K562 (cell line): ENCODE measurements around the gene CCDC187. TPM values are rescaled to one million over a fixed set of nuclear protein-coding genes. Genes with fewer than 3 reads are reported as not detected.
A peak's percentile ranks its signal among the peaks of the same experiment; 100 is the strongest.

ENCODE experiments used
- ATAC-seq: fragments of 200-7000 bp; cut with Tn5 transposase; 3 replicates; pipeline ENCODE4 v1.9.1; 2020; ENCODE audit warnings: moderate library complexity
- BruUV-seq: library from RNA; stranded (reverse); fragments of 400-500 nt; replicated peaks from 2 replicates; lab custom pipeline; 2021; lab: Mats Ljungman, UMichigan
- CTCF ChIA-PET: fragments of 300-600 bp; formaldehyde crosslinking; extraction: SDS; loops from one replicate; lab custom pipeline; 2021; ENCODE audit warnings: low intra/inter-chr PET ratio; lab: Yijun Ruan, JAX
- POLR2A ChIA-PET: fragments of 300-600, 350-650 bp; sonication (Branson Sonifier 250); formaldehyde crosslinking; extraction: SDS; loops from one replicate; lab custom pipeline; 2021; ENCODE audit warnings: antibody characterized with exemption, inconsistent platforms; lab: Yijun Ruan, JAX
- DNase-seq, 4 experiments: peaks; one replicate each; pipeline versions ENCODE4 v3.0.0 to v3.0.0-alpha.2; 2011 to 2018; ENCODE audit warnings: low spot score in 3 of 4, mixed read lengths in 3 of 4; ENCODE audit errors: extremely low read depth in 1 of 4
- FAIRE-seq: peaks from 2 replicates; lab custom pipeline; 2011; peaks lifted over from hg19 to GRCh38; lab: Jason Lieb, UNC
- H2AFZ ChIP-seq: 2 replicates; pipeline ENCODE4 v1.6.0; 2011; ENCODE audit warnings: low read depth, low read length, control low read depth, inconsistent platforms
- H3K27ac ChIP-seq: fragments of 200-600 bp; 3 replicates; pipeline ENCODE4 v1.8.0; 2011; ENCODE audit warnings: low read depth, mild to moderate bottlenecking, control low read depth, inconsistent platforms, low read length, moderate library complexity, mixed read lengths; ENCODE audit errors: extremely low read depth
- H3K27me3 ChIP-seq, 2 experiments: fragments of 300-600 bp in 1 of 2; 2 replicates in 1 of 2; 3 replicates in 1 of 2; pipeline versions ENCODE4 v1.6.0 to v1.8.0; 2011; ENCODE audit warnings: inconsistent platforms in 2 of 2, low read length in 2 of 2, mild to moderate bottlenecking in 1 of 2, mixed read lengths in 1 of 2, moderate library complexity in 1 of 2; ENCODE audit not compliant: control insufficient read depth in 2 of 2, insufficient read depth in 2 of 2
- H3K36me3 ChIP-seq: fragments of 300-600 bp; 3 replicates; pipeline ENCODE4 v1.8.0; 2011; ENCODE audit warnings: mild to moderate bottlenecking, low read length, inconsistent platforms; ENCODE audit not compliant: control insufficient read depth, insufficient read depth
- H3K4me1 ChIP-seq, 2 experiments: fragments of 200-600 bp in 1 of 2; replicated peaks in 1 of 2; 2 replicates in 1 of 2; 3 replicates in 1 of 2; pipeline versions ENCODE4 v1.5.1 to v1.8.0; 2011; ENCODE audit warnings: inconsistent platforms in 2 of 2, low read length in 2 of 2, mild to moderate bottlenecking in 1 of 2, mixed read lengths in 1 of 2, moderate library complexity in 1 of 2; ENCODE audit not compliant: control insufficient read depth in 2 of 2, insufficient read depth in 2 of 2
- H3K4me2 ChIP-seq: 2 replicates; pipeline ENCODE4 v1.6.1; 2011; ENCODE audit warnings: low read length, control low read depth, inconsistent platforms, mixed read lengths; ENCODE audit not compliant: insufficient read depth
- H3K4me3 ChIP-seq: fragments of 200-600 bp; sonication (generic), shearing (Covaris generic); 2 replicates; pipeline ENCODE4 v1.5.1; 2016; ENCODE audit warnings: control low read depth, inconsistent platforms
- H3K79me2 ChIP-seq: fragments of 200-600 bp; 3 replicates; pipeline ENCODE4 v1.8.0; 2011; ENCODE audit warnings: low read length, inconsistent platforms; ENCODE audit not compliant: control insufficient read depth, insufficient read depth
- H3K9ac ChIP-seq, 2 experiments: 2 replicates each; pipeline versions ENCODE4 v1.6.0 to v1.6.1; 2011; ENCODE audit warnings: low read depth in 2 of 2, low read length in 2 of 2, control low read depth in 1 of 2, inconsistent platforms in 1 of 2, mild to moderate bottlenecking in 1 of 2, mixed read lengths in 1 of 2; ENCODE audit not compliant: insufficient read depth in 1 of 2
- H3K9me1 ChIP-seq: one replicate; pipeline ENCODE4 v1.6.0; 2011; ENCODE audit warnings: inconsistent platforms, mild to moderate bottlenecking, low read length, moderate library complexity; ENCODE audit not compliant: control insufficient read depth, insufficient read depth
- H3K9me3 ChIP-seq: replicated peaks from 2 replicates; pipeline ENCODE4 v1.5.1; 2011; ENCODE audit warnings: low read depth, low read length, inconsistent platforms; ENCODE audit not compliant: control insufficient read depth, insufficient read depth
- H4K20me1 ChIP-seq: replicated peaks from 2 replicates; pipeline ENCODE4 v1.6.1; 2011; ENCODE audit warnings: low read length, inconsistent platforms, mixed read lengths; ENCODE audit not compliant: control insufficient read depth, insufficient read depth
- BACH1 ChIP-seq: fragments of 200-800 bp; sonication (Bioruptor generic); IDR thresholded peaks from 2 replicates; pipeline ENCODE4 v1.6.1; 2016; ENCODE audit warnings: missing genetic modification characterization, missing compliant biosample characterization
- HNRNPL ChIP-seq: fragments of 200-400 bp; formaldehyde crosslinking; IDR thresholded peaks from 2 replicates; pipeline ENCODE4 v1.6.1; 2017; ENCODE audit warnings: low read depth, mild to moderate bottlenecking, low read length
- HOXB6 ChIP-seq: fragments of 250-450 bp; sonication (Bioruptor Pico); IDR thresholded peaks from 2 replicates; pipeline ENCODE4 v1.5.1; 2022; ENCODE audit warnings: mild to moderate bottlenecking, borderline replicate concordance
- MEF2A ChIP-seq: IDR thresholded peaks from 2 replicates; pipeline ENCODE4 v1.6.1; 2011; ENCODE audit warnings: low read depth, mild to moderate bottlenecking, low read length, moderate library complexity; ENCODE audit not compliant: control insufficient read depth
- NCOA4 ChIP-seq: fragments of 450-650 bp; IDR thresholded peaks from 2 replicates; pipeline ENCODE4 v1.6.1; 2018; ENCODE audit warnings: mild to moderate bottlenecking; ENCODE audit not compliant: partially characterized antibody
- NCOR1 ChIP-seq: fragments of 450-650 bp; IDR thresholded peaks from 2 replicates; pipeline ENCODE4 v1.6.1; 2016; ENCODE audit warnings: mild to moderate bottlenecking, moderate library complexity
- SLC30A9 ChIP-seq: fragments of 250-450 bp; sonication (Bioruptor Pico); IDR thresholded peaks from 2 replicates; pipeline ENCODE4 v1.8.0; 2022; ENCODE audit warnings: mild to moderate bottlenecking, moderate library complexity
- SMARCC2 ChIP-seq: fragments of 450-650 bp; IDR thresholded peaks from 2 replicates; pipeline ENCODE4 v1.6.1; 2017; ENCODE audit warnings: antibody characterized with exemption, moderate library complexity, mild to moderate bottlenecking, low read depth
- SP1 ChIP-seq: sonication (generic); formaldehyde crosslinking; IDR thresholded peaks from 2 replicates; pipeline ENCODE4 v1.8.1; 2022; ENCODE audit warnings: mild to moderate bottlenecking, missing genetic modification reagents
- ZFP30 ChIP-seq: fragments of 250-450 bp; sonication (Bioruptor Pico); IDR thresholded peaks from 2 replicates; pipeline ENCODE4 v1.8.0; 2022; ENCODE audit warnings: moderate library complexity, mild to moderate bottlenecking, inconsistent platforms, borderline replicate concordance
- ZNF121 ChIP-seq: sonication (generic); formaldehyde crosslinking; conservative IDR thresholded peaks from 2 replicates; pipeline ENCODE4 v1.8.0; 2022; ENCODE audit warnings: missing genetic modification reagents
- ZNF197 ChIP-seq: fragments of 200-800 bp; sonication (Bioruptor generic); IDR thresholded peaks from 2 replicates; pipeline ENCODE4 v1.6.1; 2016; ENCODE audit warnings: low read depth, missing genetic modification characterization, missing compliant biosample characterization
- ZNF639 ChIP-seq, 2 experiments: fragments of 200-800 bp in 1 of 2; sonication (Bioruptor generic) in 1 of 2; sonication (generic) in 1 of 2; formaldehyde crosslinking in 1 of 2; IDR thresholded peaks in 1 of 2; conservative IDR thresholded peaks in 1 of 2; 2 replicates each; pipeline versions ENCODE4 v1.5.0 to v1.6.1; 2016 to 2020; ENCODE audit warnings: missing compliant biosample characterization in 1 of 2, missing genetic modification characterization in 1 of 2, missing genetic modification reagents in 1 of 2
- ZNF699 ChIP-seq: fragments of 250-450 bp; sonication (Bioruptor Pico); IDR thresholded peaks from 2 replicates; pipeline ENCODE4 v1.8.0; 2021; ENCODE audit warnings: mild to moderate bottlenecking, moderate library complexity; ENCODE audit not compliant: insufficient replicate concordance
- WGBS: fragments of 100-300 bp; shearing (Covaris generic); methylation state at CpG from one replicate; pipeline ENCODE4 v1.1.6; 2016; ENCODE audit warnings: low coverage, mixed read lengths; ENCODE audit not compliant: insufficient coverage; ENCODE audit errors: missing lambda C conversion rate; 5-methylcytosine and 5-hydroxymethylcytosine counted together
- in situ Hi-C: fragments of 300-500 bp; cut with MboI; formaldehyde crosslinking; loops from 4 replicates; pipeline ENCODE4 v1.15.0; 2018; ENCODE audit warnings: inconsistent platforms, mixed read lengths
- intact Hi-C: fragments of 100-400 bp; cut with micrococcal nuclease; formaldehyde crosslinking; loops from 2 replicates; pipeline ENCODE4 v1.14.2; 2022
- polyA plus RNA-seq, 8 experiments: library from polyadenylated mRNA; depleted of rRNA in 4 of 8; stranded (reverse) in 5 of 8; unstranded in 3 of 8; fragments of >200 nt; fragmentation: Nextera tagmentation in 2 of 8; fragmentation: Illumina TruSeq in 1 of 8; extraction: Ambion mirVana in 2 of 8; extraction: Trizol in 1 of 8; gene quantifications; 2 replicates each; pipeline versions ENCODE4 v1.2.1 to v1.2.3, GENCODE V29; 2011 to 2014; ENCODE audit warnings: inconsistent platforms in 1 of 8, missing spikeins in 1 of 8
- total RNA-seq, 7 experiments: library from RNA; depleted of rRNA in 6 of 7; stranded (reverse); fragments of >200 nt in 6 of 7; fragmentation: Illumina TruSeq in 2 of 7; extraction: Trizol in 2 of 7; gene quantifications; 2 replicates each; pipeline versions ENCODE4 v1.2.1 to v1.2.3, GENCODE V29; 2011 to 2021; ENCODE audit warnings: low replicate concordance in 1 of 7
- TF ChIP-seq, protein P1 (sequence below): fragments of 450-650 bp; formaldehyde crosslinking; IDR thresholded peaks from 2 replicates; pipeline ENCODE4 v1.4.0; 2020; ENCODE audit warnings: mild to moderate bottlenecking, moderate library complexity

The CCDC187 gene
- total and polyA plus RNA-seq, 9 of the 15 experiments (the other 6 are each of a cell fraction or from before 2014, with no cell fraction given) = not detected

DNA sequence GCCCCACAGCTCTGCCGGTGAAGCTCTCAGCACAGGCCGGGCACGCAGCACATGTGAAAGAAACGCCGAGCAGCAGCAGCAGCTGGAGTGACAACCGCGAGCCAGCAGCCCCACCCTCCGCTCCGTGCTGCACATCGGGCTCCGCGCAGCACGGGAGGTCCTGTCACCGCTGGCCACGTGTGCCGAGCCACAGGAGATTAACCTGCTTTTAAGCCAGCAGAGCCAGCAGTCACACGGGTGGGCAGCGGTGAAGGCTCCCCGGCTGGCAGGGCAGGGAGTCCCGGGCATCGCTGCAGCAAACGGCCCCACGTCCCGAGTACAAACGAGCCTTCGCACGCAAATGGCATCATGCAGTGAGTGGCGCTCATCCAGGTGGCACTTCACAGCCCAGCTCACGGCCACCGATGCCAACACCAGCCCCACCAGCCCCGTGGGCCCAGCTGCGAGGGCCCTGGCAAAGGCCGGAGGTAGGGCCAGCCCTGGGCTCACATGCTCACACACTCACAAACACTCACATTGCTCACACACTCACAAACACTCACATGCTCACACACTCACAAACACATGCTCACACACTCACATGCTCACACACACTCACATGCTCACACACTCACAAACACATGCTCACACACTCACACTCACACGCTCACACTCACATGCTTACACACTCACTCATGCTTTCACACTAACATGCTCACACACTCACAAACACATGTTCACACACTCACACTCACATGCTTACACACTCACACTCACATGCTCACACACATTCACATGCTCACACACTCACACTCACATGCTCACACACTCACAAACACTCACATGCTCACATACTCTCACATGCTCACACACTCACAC is 11.1 kb downstream of the CCDC187 start (continued):
- TF ChIP-seq MEF2A = no peak
- TF ChIP-seq, protein P1, sequence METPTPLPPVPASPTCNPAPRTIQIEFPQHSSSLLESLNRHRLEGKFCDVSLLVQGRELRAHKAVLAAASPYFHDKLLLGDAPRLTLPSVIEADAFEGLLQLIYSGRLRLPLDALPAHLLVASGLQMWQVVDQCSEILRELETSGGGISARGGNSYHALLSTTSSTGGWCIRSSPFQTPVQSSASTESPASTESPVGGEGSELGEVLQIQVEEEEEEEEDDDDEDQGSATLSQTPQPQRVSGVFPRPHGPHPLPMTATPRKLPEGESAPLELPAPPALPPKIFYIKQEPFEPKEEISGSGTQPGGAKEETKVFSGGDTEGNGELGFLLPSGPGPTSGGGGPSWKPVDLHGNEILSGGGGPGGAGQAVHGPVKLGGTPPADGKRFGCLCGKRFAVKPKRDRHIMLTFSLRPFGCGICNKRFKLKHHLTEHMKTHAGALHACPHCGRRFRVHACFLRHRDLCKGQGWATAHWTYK (CRISPR knock-in tag) = no peak
- TF ChIP-seq ZNF639 (CRISPR knock-in tag; conservative IDR thresholded peaks at IDR 0.05 in 1 of 2, IDR thresholded peaks at IDR 0.05 in 1 of 2) = no peak
- peak; percentile 90 for TF ChIP-seq HNRNPL

DNA sequence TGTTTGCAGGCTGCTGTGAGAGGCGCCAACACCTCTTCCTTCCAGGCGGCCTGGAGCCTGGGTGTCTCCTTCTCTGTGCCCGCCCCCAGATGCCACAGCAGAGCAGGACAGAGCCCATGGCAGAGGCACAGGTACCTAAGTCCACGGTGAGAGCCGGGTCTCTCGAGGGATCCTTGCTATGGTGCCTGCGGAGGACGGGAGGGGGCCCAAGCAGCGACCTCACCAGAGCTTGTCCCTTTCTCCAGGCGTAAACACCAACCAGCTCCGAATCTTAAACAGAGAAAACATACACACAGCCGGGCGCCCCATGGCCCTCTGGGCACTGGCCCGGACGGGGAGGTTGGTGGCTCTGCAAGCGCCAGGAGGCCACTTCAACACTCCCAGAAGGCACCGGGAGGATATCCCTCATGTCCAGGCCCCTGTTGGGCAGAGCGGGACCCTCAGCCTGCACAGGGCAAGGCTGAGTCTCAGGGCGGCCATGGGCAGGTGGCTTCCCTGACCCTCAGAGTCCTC is 11.8 kb downstream of the CCDC187 start:
- in situ Hi-C loops = no loop called here
- POLR2A ChIA-PET = interaction anchor here (0.6 to 0.7 kb wide), 2 partner anchors 14 to 112 kb away, joined by 3 read pairs; no protein-coding TSS in a partner anchor
- BruUV-seq = no TSS peak
- TF ChIP-seq NCOR1 (no peak), SMARCC2 (no peak), ZNF197 (CRISPR knock-in tag) (no peak), NCOA4 (no peak), HOXB6 (CRISPR knock-in tag) (no peak), ZFP30 (CRISPR knock-in tag) (no peak), ZNF699 (no peak), SP1 (CRISPR knock-in tag) (no peak), ZNF121 (no peak), BACH1 (tag) (no peak), SLC30A9 (CRISPR knock-in tag) (no peak)

More for the DNA sequence above, 11.8 kb downstream of the CCDC187 start:
- Histone ChIP-seq H3K9me3 (peaks cover 13% of the 10 kb centered on the region), H3K79me2 (no peaks in the 10 kb centered on the region), H3K9me1 (no peaks in the 10 kb centered on the region), H3K27me3 (peaks cover 17 to 53% of the 10 kb centered on the region in 2 experiments; a peak in 4 of 5 replicates), H3K27ac (no peak overlapping the region), H3K36me3 (no peaks in the 10 kb centered on the region), H3K9ac (no peak overlapping the region), H3K4me2 (no peak overlapping the region), H3K4me3 (no peak overlapping the region), H3K4me1 (peaks cover 0 to 50% of the 10 kb centered on the region in 2 experiments; a peak in 2 of 5 replicates), H2AFZ (no peak overlapping the region), H4K20me1 (peaks cover 11% of the 10 kb centered on the region)
- DNase-seq = no peak
- no peak for FAIRE-seq
- 20% methylated on average over 16 of the region's 19 CpGs for WGBS
- CTCF ChIA-PET = no interaction called here
- ATAC-seq = no peak
- intact Hi-C loops = no loop called here
